HG03196 (cell line): ENCODE data around the gene NR4A2.

Experiments used
- ATAC-seq: cut with Tn5 transposase; IDR thresholded peaks from one replicate; pipeline ENCODE4 v1.9.1; 2021; ENCODE audit not compliant: unreplicated experiment

Gene NR4A2

GRCh38 chr2:156340804-156341451 is 8.4 kb upstream of the NR4A2 start:
- ATAC-seq: no peak

- no peak for ATAC-seq
These were observed 7.9 kb upstream of the NR4A2 start for GRCh38 chr2:156340377-156340776.

GRCh38 chr2:156339865-156340264 is 7.3 kb upstream of the NR4A2 start:
- no peak for ATAC-seq

GRCh38 chr2:156339110-156339847 is 6.8 kb upstream of the NR4A2 start:
- no peak for ATAC-seq

- no peak for ATAC-seq
These were observed 6.1 kb upstream of the NR4A2 start for GRCh38 chr2:156338578-156338977.

GRCh38 chr2:156334496-156335478 is 2.3 kb upstream of the NR4A2 start:
- ATAC-seq: peak; percentile 27

GRCh38 chr2:156333951-156334495 is 1.5 kb upstream of the NR4A2 start:
- ATAC-seq: peak; percentile 51

GRCh38 chr2:156333274-156333950 is 891 bp upstream of the NR4A2 start:
- peak; percentile 14 for ATAC-seq

GRCh38 chr2:156332284-156332533 is 312 bp downstream of the NR4A2 start:
- ATAC-seq: peak; percentile 0

GRCh38 chr2:156331572-156332283 is 793 bp downstream of the NR4A2 start:
- no peak for ATAC-seq

- ATAC-seq: no peak
These were observed 2.4 kb downstream of the NR4A2 start for GRCh38 chr2:156329927-156330726.

- no peak for ATAC-seq
These were observed 3.2 kb downstream of the NR4A2 start for GRCh38 chr2:156329031-156329926.

GRCh38 chr2:156327835-156328695 is 4.5 kb downstream of the NR4A2 start:
- ATAC-seq: no peak

- ATAC-seq: no peak
These were observed 5.9 kb downstream of the NR4A2 start for GRCh38 chr2:156326526-156327095.

GRCh38 chr2:156325688-156326525 is 6.6 kb downstream of the NR4A2 start:
- no peak for ATAC-seq

- ATAC-seq: no peak
These were observed 8.8 kb downstream of the NR4A2 start for GRCh38 chr2:156323754-156324153.
